ENCODE measurements around the gene IGSF21.

Gene IGSF21

DNA sequence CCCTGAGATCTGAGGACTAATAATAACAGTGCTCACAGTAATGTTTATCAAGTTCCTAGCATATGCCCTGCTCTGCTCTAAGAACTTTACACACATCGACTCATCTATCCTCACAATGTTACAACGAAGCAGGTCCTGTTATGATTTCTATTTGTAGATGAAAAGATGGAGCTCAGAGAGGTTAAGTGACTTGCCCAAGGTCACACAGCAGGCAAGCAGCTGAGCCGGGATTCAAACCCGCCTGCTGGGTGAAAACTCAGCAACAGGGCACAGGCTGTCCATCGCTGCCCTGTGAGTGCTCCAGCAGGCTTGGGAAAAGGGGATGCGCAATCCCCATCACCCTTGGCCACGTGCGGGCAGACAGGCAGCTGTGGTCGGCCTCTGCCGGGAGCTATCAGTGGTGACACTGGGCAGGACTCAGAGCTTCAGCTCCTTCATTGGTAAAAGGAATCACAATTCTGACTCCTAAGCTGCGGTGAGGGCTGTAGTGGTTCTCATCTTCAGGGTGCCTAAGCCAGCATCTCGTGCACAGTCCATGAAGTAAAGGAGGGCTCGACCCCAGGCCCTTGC, 199.8 kb downstream of the IGSF21 start:
- no peaks in the 10 kb centered on the region for H3K27me3 ChIP-seq (ENCODE audit: insufficient read depth, poor library complexity, severe bottlenecking)
- no peak for TF ChIP-seq POLR2AphosphoS5 (IDR thresholded peaks at IDR 0.05; ENCODE audit: low read depth)
- TF ChIP-seq, protein P1, sequence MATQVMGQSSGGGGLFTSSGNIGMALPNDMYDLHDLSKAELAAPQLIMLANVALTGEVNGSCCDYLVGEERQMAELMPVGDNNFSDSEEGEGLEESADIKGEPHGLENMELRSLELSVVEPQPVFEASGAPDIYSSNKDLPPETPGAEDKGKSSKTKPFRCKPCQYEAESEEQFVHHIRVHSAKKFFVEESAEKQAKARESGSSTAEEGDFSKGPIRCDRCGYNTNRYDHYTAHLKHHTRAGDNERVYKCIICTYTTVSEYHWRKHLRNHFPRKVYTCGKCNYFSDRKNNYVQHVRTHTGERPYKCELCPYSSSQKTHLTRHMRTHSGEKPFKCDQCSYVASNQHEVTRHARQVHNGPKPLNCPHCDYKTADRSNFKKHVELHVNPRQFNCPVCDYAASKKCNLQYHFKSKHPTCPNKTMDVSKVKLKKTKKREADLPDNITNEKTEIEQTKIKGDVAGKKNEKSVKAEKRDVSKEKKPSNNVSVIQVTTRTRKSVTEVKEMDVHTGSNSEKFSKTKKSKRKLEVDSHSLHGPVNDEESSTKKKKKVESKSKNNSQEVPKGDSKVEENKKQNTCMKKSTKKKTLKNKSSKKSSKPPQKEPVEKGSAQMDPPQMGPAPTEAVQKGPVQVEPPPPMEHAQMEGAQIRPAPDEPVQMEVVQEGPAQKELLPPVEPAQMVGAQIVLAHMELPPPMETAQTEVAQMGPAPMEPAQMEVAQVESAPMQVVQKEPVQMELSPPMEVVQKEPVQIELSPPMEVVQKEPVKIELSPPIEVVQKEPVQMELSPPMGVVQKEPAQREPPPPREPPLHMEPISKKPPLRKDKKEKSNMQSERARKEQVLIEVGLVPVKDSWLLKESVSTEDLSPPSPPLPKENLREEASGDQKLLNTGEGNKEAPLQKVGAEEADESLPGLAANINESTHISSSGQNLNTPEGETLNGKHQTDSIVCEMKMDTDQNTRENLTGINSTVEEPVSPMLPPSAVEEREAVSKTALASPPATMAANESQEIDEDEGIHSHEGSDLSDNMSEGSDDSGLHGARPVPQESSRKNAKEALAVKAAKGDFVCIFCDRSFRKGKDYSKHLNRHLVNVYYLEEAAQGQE (IDR thresholded peaks at IDR 0.05; ENCODE audit: insufficient replicate concordance, low read depth) = no peak
- no peak for TF ChIP-seq GABPA (IDR thresholded peaks at IDR 0.05; ENCODE audit: low read depth)
- TF ChIP-seq, protein P2, sequence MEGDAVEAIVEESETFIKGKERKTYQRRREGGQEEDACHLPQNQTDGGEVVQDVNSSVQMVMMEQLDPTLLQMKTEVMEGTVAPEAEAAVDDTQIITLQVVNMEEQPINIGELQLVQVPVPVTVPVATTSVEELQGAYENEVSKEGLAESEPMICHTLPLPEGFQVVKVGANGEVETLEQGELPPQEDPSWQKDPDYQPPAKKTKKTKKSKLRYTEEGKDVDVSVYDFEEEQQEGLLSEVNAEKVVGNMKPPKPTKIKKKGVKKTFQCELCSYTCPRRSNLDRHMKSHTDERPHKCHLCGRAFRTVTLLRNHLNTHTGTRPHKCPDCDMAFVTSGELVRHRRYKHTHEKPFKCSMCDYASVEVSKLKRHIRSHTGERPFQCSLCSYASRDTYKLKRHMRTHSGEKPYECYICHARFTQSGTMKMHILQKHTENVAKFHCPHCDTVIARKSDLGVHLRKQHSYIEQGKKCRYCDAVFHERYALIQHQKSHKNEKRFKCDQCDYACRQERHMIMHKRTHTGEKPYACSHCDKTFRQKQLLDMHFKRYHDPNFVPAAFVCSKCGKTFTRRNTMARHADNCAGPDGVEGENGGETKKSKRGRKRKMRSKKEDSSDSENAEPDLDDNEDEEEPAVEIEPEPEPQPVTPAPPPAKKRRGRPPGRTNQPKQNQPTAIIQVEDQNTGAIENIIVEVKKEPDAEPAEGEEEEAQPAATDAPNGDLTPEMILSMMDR (IDR thresholded peaks at IDR 0.05; ENCODE audit: insufficient read depth, low read length) = no peak
- TF ChIP-seq SPI1 (IDR thresholded peaks at IDR 0.05; ENCODE audit: borderline replicate concordance, low read depth) = no peak
- DNase-seq (ENCODE audit: low read depth in 1 of 2, low spot score in 1 of 2) = no peak
- no peak overlapping the region for H3K27ac ChIP-seq (replicated peaks)
- no peak overlapping the region for H3K4me3 ChIP-seq (replicated peaks; ENCODE audit: insufficient read depth, low read length)

DNA sequence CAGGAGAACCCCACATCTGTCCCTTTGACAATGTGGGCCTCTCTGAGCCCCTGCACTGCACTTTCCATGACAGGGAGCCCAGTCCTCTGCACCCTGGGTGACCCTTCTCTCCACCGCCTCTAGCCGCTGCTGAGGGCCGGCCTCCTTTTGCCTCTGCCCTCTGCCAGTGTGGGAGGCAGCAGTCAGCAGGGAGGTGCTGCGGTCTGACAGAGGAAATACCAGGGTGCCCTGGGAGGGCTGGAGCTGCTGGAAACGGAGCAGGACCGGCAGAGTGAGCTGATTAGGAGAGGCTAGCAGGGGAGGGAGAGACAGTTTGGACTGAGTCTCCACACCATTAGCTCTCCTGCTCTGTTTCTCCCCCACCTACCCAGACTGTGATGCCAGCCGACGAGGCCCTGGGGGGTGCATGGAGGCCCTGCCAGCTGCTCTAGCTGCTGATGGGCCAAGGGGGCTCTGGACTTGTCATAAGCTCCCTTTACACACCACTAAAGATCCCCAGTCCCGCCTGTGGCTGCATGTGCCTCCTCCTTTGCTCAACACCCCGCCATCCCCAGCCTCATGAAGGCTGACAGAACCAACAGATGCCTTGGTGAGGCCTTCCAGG, 202.1 kb downstream of the IGSF21 start:
- no peaks in the 10 kb centered on the region for H3K27me3 ChIP-seq (ENCODE audit: insufficient read depth, poor library complexity, severe bottlenecking)
- H3K27ac ChIP-seq (replicated peaks) = no peak overlapping the region
- no peak for DNase-seq (ENCODE audit: low read depth in 1 of 2, low spot score in 1 of 2)
- no peak overlapping the region for H3K4me3 ChIP-seq (replicated peaks; ENCODE audit: insufficient read depth, low read length)
- TF ChIP-seq, protein P1 (IDR thresholded peaks at IDR 0.05; ENCODE audit: insufficient replicate concordance, low read depth) = no peak
- TF ChIP-seq POLR2AphosphoS5 (IDR thresholded peaks at IDR 0.05; ENCODE audit: low read depth) = no peak
- TF ChIP-seq, protein P2 (IDR thresholded peaks at IDR 0.05; ENCODE audit: insufficient read depth, low read length) = no peak
- TF ChIP-seq SPI1 (IDR thresholded peaks at IDR 0.05; ENCODE audit: borderline replicate concordance, low read depth) = no peak
- no peak for TF ChIP-seq GABPA (IDR thresholded peaks at IDR 0.05; ENCODE audit: low read depth)

DNA sequence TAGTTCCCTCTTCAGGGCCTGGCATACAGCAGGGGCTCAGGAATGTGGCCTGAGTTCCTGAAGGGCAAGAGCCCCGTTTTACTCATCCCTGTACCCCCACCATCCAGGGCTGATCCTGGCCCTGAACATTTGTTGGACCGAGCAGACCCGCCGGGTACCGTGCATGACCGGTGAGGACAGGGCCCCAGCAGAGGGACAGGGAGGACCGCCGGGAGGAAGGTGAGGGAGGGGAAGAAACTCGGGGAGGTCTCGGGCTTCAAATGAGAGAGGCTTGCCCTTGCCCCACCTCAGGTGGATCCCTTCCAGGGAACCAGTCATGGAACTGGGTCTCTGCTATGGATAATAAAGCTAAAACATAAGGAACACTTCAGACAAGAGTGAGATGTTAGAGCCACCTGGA, 205.4 kb downstream of the IGSF21 start:
- TF ChIP-seq, protein P2 (IDR thresholded peaks at IDR 0.05; ENCODE audit: insufficient read depth, low read length) = no peak
- TF ChIP-seq, protein P1 (IDR thresholded peaks at IDR 0.05; ENCODE audit: insufficient replicate concordance, low read depth) = no peak
- no peak for TF ChIP-seq SPI1 (IDR thresholded peaks at IDR 0.05; ENCODE audit: borderline replicate concordance, low read depth)
- no peak for TF ChIP-seq POLR2AphosphoS5 (IDR thresholded peaks at IDR 0.05; ENCODE audit: low read depth)
- TF ChIP-seq GABPA (IDR thresholded peaks at IDR 0.05; ENCODE audit: low read depth) = no peak
- Histone ChIP-seq H3K27ac (replicated peaks) (no peak overlapping the region), H3K4me3 (replicated peaks; ENCODE audit: insufficient read depth, low read length) (no peak overlapping the region), H3K27me3 (ENCODE audit: insufficient read depth, poor library complexity, severe bottlenecking) (no peaks in the 10 kb centered on the region)
- DNase-seq (ENCODE audit: low read depth in 1 of 2, low spot score in 1 of 2) = no peak
